Trophoblast cell (in vitro differentiated cells and primary cell): ENCODE results near the gene C3orf80.
"Not testable (repeated sequence)": the region's sequence is repeated elsewhere in the genome, so short reads cannot be mapped to it uniquely, and the experiment has no call there.

ENCODE experiments used
- DNase-seq, 2 donors: peaks; one replicate each; pipeline ENCODE4 v3.0.0-alpha.2; 2016
- H2AFZ ChIP-seq: 2 replicates; pipeline ENCODE4 v1.6.1; 2013; ENCODE audit warnings: low read length, moderate library complexity, mild to moderate bottlenecking; ENCODE audit not compliant: insufficient read depth, poor library complexity
- H2AK5ac ChIP-seq: 2 replicates; pipeline ENCODE4 v1.6.1; 2013; ENCODE audit warnings: mild to moderate bottlenecking, low read length
- H2BK120ac ChIP-seq: 2 replicates; pipeline ENCODE4 v1.6.1; 2013; ENCODE audit warnings: low read length, mild to moderate bottlenecking, moderate library complexity; ENCODE audit not compliant: insufficient read depth, poor library complexity
- H2BK12ac ChIP-seq: 2 replicates; pipeline ENCODE4 v1.6.1; 2013; ENCODE audit warnings: mild to moderate bottlenecking, low read length, moderate library complexity
- H2BK5ac ChIP-seq: 2 replicates; pipeline ENCODE4 v1.6.1; 2013; ENCODE audit warnings: low read length, low read depth, moderate library complexity, mild to moderate bottlenecking; ENCODE audit not compliant: poor library complexity
- H3K14ac ChIP-seq: 2 replicates; pipeline ENCODE4 v1.6.1; 2013; ENCODE audit warnings: mild to moderate bottlenecking, low read length
- H3K18ac ChIP-seq: 2 replicates; pipeline ENCODE4 v1.6.1; 2013; ENCODE audit warnings: mild to moderate bottlenecking, low read length
- H3K23ac ChIP-seq: 2 replicates; pipeline ENCODE4 v1.6.1; 2013; ENCODE audit warnings: low read length
- H3K27ac ChIP-seq: 2 replicates; pipeline ENCODE4 v1.5.1; 2013; ENCODE audit warnings: low read depth, mild to moderate bottlenecking, inconsistent platforms, low read length, moderate library complexity
- H3K27me3 ChIP-seq: 2 replicates; pipeline ENCODE4 v1.6.1; 2013; ENCODE audit warnings: inconsistent platforms, mild to moderate bottlenecking, low read length, moderate library complexity; ENCODE audit not compliant: insufficient read depth
- H3K36me3 ChIP-seq, 2 experiments: 1 replicate in 1 of 2; 2 replicates in 1 of 2; pipeline ENCODE4 v1.6.1; 2013; ENCODE audit warnings: low read length in 2 of 2, mild to moderate bottlenecking in 2 of 2, moderate library complexity in 1 of 2; ENCODE audit not compliant: insufficient read depth in 2 of 2, control insufficient read depth in 1 of 2
- H3K4ac ChIP-seq: 2 replicates; pipeline ENCODE4 v1.6.1; 2013; ENCODE audit warnings: low read depth, mild to moderate bottlenecking, low read length, moderate library complexity
- H3K4me1 ChIP-seq, 2 experiments: 1 replicate in 1 of 2; 2 replicates in 1 of 2; pipeline ENCODE4 v1.6.1; 2013; ENCODE audit warnings: low read length in 2 of 2, mild to moderate bottlenecking in 2 of 2, moderate library complexity in 1 of 2; ENCODE audit not compliant: insufficient read depth in 2 of 2, control insufficient read depth in 1 of 2
- H3K4me2 ChIP-seq: 2 replicates; pipeline ENCODE4 v1.6.1; 2013; ENCODE audit warnings: inconsistent platforms, mild to moderate bottlenecking, low read length, moderate library complexity
- H3K4me3 ChIP-seq: 2 replicates; pipeline ENCODE4 v1.5.1; 2013; ENCODE audit warnings: mild to moderate bottlenecking, low read depth, low read length, inconsistent platforms
- H3K79me1 ChIP-seq: one replicate; pipeline ENCODE4 v1.6.1; 2013; ENCODE audit warnings: low read length
- H3K79me2 ChIP-seq: 2 replicates; pipeline ENCODE4 v1.6.1; 2013; ENCODE audit warnings: low read length, mild to moderate bottlenecking; ENCODE audit not compliant: control insufficient read depth, insufficient read depth, poor library complexity
- H3K9ac ChIP-seq: 2 replicates; pipeline ENCODE4 v1.6.1; 2013; ENCODE audit warnings: mild to moderate bottlenecking, low read length
- H3K9me3 ChIP-seq: 2 replicates; pipeline ENCODE4 v1.6.1; 2013; ENCODE audit warnings: low read depth, mild to moderate bottlenecking, control low read depth, inconsistent platforms, low read length; ENCODE audit not compliant: insufficient read depth
- H4K12ac ChIP-seq: 2 replicates; pipeline ENCODE4 v1.6.1; 2013; ENCODE audit warnings: low read depth, mild to moderate bottlenecking, low read length, moderate library complexity
- H4K8ac ChIP-seq: 2 replicates; pipeline ENCODE4 v1.6.1; 2013; ENCODE audit warnings: low read depth, mild to moderate bottlenecking, low read length, moderate library complexity
- H4K91ac ChIP-seq: one replicate; pipeline ENCODE4 v1.6.1; 2013; ENCODE audit warnings: low read depth, mild to moderate bottlenecking, low read length, moderate library complexity
- WGBS: extraction: QIAGEN DNeasy Blood & Tissue Kit; methylation state at CpG from one replicate; pipeline ENCODE4 v1.1.7; 2013; ENCODE audit warnings: missing lambda C conversion rate; ENCODE audit not compliant: insufficient read length, insufficient coverage; ENCODE audit errors: extremely low coverage; 5-methylcytosine and 5-hydroxymethylcytosine counted together

The C3orf80 gene

DNA sequence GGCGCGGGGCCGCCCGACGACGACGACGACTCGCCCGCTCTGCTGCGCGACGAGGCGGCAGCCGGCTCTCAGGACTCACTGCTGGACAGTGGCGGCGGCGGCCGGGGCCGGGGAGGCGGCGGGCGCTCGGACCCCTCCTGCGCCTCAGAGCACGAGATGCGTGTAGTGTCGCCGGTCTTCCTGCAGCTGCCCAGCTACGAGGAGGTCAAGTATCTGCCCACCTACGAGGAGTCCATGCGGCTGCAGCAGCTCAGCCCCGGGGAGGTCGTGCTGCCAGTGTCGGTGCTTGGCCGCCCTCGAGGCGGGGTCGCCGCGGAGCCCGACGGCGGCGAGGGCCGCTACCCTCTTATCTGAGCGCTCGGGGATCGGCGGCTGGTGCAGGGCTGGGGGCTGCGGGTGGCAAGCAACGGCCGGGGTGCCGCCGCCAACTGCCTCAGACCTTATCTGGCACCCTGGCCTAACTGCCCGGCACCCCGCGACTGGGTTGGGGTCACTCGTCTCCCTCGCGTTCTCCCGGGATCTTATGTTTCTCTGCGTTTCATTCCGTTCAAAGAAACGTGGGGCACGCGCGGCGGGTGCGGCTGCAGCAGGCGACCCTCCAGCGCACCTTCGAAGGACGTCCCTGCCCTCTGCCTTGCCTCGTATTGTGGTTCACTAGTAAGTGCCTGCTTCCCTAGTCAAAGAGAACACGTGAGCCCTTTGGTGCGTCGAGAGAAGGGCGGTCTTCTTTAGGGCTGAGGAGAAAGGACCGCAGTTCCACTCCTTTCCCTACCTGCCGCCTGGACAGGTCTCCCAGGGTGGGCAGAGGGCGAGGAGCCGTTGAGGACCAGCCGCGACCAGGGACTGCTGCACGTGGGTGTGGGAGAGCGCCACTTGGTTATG lies 1.0 kb downstream of the C3orf80 start:
- no peak overlapping the region for H3K18ac ChIP-seq
- no peak overlapping the region for H3K9ac ChIP-seq
- H3K4me2 ChIP-seq, result peak overlapping the region; percentile 99
- H2BK5ac ChIP-seq, result no peak overlapping the region
- H3K79me2 ChIP-seq, result no peaks in the 10 kb centered on the region
- no peak overlapping the region for H2AK5ac ChIP-seq
- no peak overlapping the region for H2BK120ac ChIP-seq
- H4K12ac ChIP-seq, result no peak overlapping the region
- H3K4me3 ChIP-seq, result peak overlapping the region; percentile 79
- no peak for DNase-seq
- no peak overlapping the region for H4K8ac ChIP-seq
- H3K9me3 ChIP-seq, result no peaks in the 10 kb centered on the region
- H3K36me3 ChIP-seq, result no peaks in the 10 kb centered on the region
- H3K4ac ChIP-seq, result no peak overlapping the region
- peak overlapping the region; percentile 46 for H2AFZ ChIP-seq
- no peak overlapping the region for H3K23ac ChIP-seq
- H3K27ac ChIP-seq, result no peak overlapping the region
- no CpG with 5 or more reads among the region's 87 CpGs for WGBS
- peaks cover 9 to 18% of the 10 kb centered on the region in 2 experiments for H3K4me1 ChIP-seq
- H4K91ac ChIP-seq, result no peak overlapping the region
- no peak overlapping the region for H2BK12ac ChIP-seq
- no peak overlapping the region for H3K14ac ChIP-seq
- no peaks in the 10 kb centered on the region for H3K79me1 ChIP-seq
- peaks cover 34% of the 10 kb centered on the region for H3K27me3 ChIP-seq

- H2AK5ac ChIP-seq, result no peak overlapping the region
- H3K79me1 ChIP-seq, result no peaks in the 10 kb centered on the region
- no peak overlapping the region for H2BK120ac ChIP-seq
- H3K4me3 ChIP-seq, result no peak overlapping the region
- H3K27ac ChIP-seq, result no peak overlapping the region
- H4K12ac ChIP-seq, result no peak overlapping the region
- no peak overlapping the region for H3K14ac ChIP-seq
- H2AFZ ChIP-seq, result no peak overlapping the region
- no peak overlapping the region for H3K9ac ChIP-seq
- H3K79me2 ChIP-seq, result no peaks in the 10 kb centered on the region
- no peak overlapping the region for H2BK5ac ChIP-seq
- no peak overlapping the region for H4K8ac ChIP-seq
- no peak overlapping the region for H3K23ac ChIP-seq
- H3K18ac ChIP-seq, result no peak overlapping the region
- H3K27me3 ChIP-seq, result peaks cover 34% of the 10 kb centered on the region
- no peak overlapping the region for H3K4me2 ChIP-seq
- H2BK12ac ChIP-seq, result no peak overlapping the region
- no peak overlapping the region for H3K4ac ChIP-seq
- no peak overlapping the region for H4K91ac ChIP-seq
- H3K9me3 ChIP-seq, result no peaks in the 10 kb centered on the region
- WGBS, result no CpG with 5 or more reads among the region's 3 CpGs
- peaks cover 9 to 18% of the 10 kb centered on the region in 2 experiments for H3K4me1 ChIP-seq
- no peak for DNase-seq
- H3K36me3 ChIP-seq, result no peaks in the 10 kb centered on the region
These were observed 2.2 kb downstream of the C3orf80 start for GRCh38 chr3:160227419-160227818.

DNA sequence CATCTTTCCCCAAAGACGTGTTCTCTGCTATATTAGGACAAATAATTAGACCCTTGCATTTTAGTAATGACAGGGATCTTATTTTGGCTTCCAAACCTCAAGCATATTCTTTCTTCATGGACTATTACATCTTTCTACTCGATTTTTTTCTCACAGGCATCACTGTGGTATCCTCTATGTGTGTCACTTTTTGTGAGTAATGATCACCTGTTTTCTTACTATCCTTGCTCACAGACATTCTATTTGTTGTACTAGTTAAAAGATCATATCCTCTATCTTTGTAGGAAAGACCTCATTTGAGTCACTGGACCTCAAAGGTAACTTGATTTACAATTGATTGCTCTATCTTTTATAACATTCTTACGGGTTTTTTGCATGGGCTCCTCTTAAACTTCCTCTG lies 6.8 kb downstream of the C3orf80 start:
- Histone ChIP-seq H3K9ac (no peak overlapping the region), H4K12ac (no peak overlapping the region)

GRCh38 chr3:160240719-160241118 lies 15.5 kb downstream of the C3orf80 start:
- not testable (repeated sequence) for H4K8ac ChIP-seq, H3K4me3 ChIP-seq, H3K27me3 ChIP-seq, H4K91ac ChIP-seq, H4K12ac ChIP-seq, H3K79me2 ChIP-seq, H2AFZ ChIP-seq, H2BK120ac ChIP-seq, H2AK5ac ChIP-seq, H3K79me1 ChIP-seq, H3K14ac ChIP-seq, H3K23ac ChIP-seq, H3K27ac ChIP-seq, H2BK12ac ChIP-seq, H3K36me3 ChIP-seq, H3K4me2 ChIP-seq, H3K9ac ChIP-seq, H2BK5ac ChIP-seq, H3K9me3 ChIP-seq, H3K4me1 ChIP-seq, H3K4ac ChIP-seq, H3K18ac ChIP-seq
- peak; percentile 34 to 50 for DNase-seq
- no CpG with 5 or more reads among the region's 6 CpGs for WGBS

More for the DNA sequence above, 6.8 kb downstream of the C3orf80 start:
- Histone ChIP-seq H2BK120ac (no peak overlapping the region), H3K79me1 (no peaks in the 10 kb centered on the region), H3K27me3 (peaks cover under 1% of the 10 kb centered on the region), H4K91ac (no peak overlapping the region), H2BK5ac (no peak overlapping the region), H3K18ac (no peak overlapping the region), H3K23ac (no peak overlapping the region), H3K4me3 (no peak overlapping the region), H2AFZ (no peak overlapping the region), H2BK12ac (no peak overlapping the region), H3K36me3 (no peaks in the 10 kb centered on the region), H4K8ac (no peak overlapping the region), H2AK5ac (no peak overlapping the region), H3K9me3 (no peaks in the 10 kb centered on the region), H3K14ac (no peak overlapping the region), H3K4ac (no peak overlapping the region), H3K4me2 (no peak overlapping the region), H3K27ac (no peak overlapping the region), H3K79me2 (no peaks in the 10 kb centered on the region), H3K4me1 (no peaks in the 10 kb centered on the region)
- WGBS, result no CpG with 5 or more reads among the region's 3 CpGs
- DNase-seq, result no peak
